Measurements from ENCODE around the gene EPHA2.

EPHA2 gene

DNA sequence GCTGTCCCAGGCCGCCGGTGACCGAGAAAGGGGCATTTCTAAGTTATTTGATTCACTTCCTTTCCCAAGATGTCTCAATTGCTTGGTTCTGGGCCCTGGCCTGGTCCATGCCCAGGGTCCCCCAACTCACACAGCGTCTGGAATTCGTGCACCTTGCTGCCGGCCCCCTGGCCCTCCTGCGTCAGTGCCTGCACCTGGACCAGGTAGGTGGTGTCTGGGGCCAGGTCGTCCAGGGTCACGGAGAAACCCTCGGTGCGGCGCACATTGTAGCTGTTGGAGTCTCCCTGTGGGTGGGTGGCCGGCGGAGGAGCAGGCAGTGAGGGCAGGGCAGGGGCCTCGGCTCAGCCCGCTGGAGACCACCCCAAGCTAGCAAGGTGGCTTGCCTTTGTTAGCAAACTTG, 21.0 kb downstream of the EPHA2 start:
- DNase-seq (ENCODE audit: low read depth in 3 of 3), result no peak

GRCh38 chr1:16134066-16134801, 21.6 kb downstream of the EPHA2 start:
- no peak for DNase-seq (ENCODE audit: low read depth in 3 of 3)

DNA sequence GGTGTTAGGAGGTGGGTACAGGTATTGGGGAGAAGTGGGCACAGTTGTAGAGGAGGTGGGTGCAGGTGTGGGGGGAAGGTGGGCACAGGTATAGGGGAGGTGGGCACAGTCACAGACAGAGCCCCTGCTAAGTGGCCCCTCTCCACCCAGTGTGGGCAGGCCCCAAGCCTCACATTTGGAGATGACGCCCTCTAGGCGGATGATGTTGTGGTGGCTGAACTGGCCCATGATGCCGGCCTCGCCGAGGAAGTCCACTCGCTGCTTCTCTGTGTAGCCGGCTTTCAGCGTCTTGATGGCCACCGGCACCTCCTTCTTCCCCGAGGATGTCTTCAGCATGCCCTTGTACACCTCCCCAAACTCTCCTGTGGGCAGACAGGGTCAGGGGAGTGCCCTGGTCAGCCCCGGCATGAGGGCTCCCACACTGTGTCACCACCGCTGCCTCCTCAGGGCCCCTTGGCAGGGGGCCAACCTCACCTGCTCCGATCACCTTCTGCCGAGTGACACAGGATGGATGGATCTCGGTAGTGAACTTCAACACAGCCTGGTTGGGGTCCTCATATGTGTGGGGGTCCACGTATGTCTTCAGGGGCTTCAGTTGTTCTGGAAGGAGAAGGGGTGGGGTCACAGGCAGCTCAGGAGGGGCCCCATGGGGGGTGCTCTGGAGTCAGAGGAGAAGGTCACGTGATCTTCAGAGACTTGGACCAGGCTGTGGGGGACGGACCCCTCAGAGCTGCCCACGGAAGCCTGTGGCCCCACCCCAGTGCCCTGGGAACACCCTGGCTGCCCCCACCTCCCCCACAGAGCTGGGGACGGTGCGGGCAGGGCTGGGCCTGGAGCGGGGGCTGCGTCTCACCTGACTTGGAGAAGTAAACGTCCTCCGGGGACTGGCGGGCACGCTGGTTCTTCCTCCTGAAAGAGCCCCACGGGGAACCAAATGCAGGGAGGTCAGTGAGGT, 22.6 kb downstream of the EPHA2 start:
- no peak for DNase-seq (ENCODE audit: low read depth in 3 of 3)

DNA sequence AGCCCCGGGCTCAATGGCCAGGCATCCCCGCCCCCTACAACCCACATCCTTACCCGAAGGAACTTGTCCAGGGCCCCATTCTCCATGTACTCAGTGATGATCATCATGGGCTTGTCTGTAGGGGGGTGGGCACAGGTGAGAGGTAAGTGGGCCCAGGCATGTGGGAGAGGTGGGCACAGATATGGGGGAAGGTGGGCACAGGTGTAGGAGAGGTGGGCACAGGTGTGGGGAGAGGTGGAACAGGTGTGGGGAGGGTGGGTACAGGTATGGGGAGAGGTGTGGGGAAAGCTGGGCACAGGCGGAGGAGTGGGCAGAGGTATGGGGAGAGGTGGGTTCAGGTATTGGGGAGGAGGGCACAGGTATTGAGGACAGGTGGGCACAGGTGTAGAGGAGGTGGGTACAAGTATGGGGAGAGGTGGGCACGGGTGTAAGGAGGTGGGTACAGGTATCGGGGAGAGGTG, 23.5 kb downstream of the EPHA2 start:
- DNase-seq (ENCODE audit: low read depth in 3 of 3), result no peak

- no peak for DNase-seq (ENCODE audit: low read depth in 3 of 3)
Measured at GRCh38 chr1:16131636-16132324, 24.1 kb downstream of the EPHA2 start.

GRCh38 chr1:16130827-16131226, 25.0 kb downstream of the EPHA2 start:
- no peak for DNase-seq (ENCODE audit: low read depth in 3 of 3)

DNA sequence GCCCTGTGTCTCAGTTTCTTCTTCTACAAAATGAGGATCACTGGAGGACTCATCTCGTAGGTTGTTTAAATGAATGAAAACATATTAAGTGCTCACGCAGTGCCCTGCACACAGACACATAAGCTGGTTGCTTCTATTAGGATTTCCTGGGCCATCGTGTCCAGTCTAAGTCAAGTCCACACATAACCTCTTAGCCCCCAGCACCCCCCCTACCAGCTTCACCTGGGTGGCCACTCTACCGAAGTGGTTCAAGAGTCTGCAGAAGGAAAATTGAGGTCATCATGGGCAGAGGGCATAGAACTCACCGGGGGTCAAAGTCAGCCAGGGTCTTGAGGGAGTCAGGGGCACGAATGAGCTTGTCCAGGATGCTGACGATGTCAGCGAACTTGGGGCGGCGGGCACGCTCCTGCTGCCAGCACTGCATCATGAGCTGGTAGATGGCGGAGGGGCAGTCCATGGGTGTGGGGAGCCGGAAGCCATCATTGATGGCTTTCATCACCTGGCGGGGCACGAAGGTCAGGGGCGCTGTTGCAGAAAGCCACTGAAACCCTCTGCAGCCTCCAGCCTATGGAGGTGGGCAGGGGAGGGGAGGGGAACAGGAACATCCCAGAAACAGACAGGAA, 25.8 kb downstream of the EPHA2 start:
- DNase-seq (ENCODE audit: low read depth in 3 of 3), result no peak

- DNase-seq (ENCODE audit: low read depth in 3 of 3), result no peak
Measured at GRCh38 chr1:16129316-16129715, 26.6 kb downstream of the EPHA2 start.

GRCh38 chr1:16128338-16128741, 27.5 kb downstream of the EPHA2 start:
- no peak for DNase-seq (ENCODE audit: low read depth in 3 of 3)

DNA sequence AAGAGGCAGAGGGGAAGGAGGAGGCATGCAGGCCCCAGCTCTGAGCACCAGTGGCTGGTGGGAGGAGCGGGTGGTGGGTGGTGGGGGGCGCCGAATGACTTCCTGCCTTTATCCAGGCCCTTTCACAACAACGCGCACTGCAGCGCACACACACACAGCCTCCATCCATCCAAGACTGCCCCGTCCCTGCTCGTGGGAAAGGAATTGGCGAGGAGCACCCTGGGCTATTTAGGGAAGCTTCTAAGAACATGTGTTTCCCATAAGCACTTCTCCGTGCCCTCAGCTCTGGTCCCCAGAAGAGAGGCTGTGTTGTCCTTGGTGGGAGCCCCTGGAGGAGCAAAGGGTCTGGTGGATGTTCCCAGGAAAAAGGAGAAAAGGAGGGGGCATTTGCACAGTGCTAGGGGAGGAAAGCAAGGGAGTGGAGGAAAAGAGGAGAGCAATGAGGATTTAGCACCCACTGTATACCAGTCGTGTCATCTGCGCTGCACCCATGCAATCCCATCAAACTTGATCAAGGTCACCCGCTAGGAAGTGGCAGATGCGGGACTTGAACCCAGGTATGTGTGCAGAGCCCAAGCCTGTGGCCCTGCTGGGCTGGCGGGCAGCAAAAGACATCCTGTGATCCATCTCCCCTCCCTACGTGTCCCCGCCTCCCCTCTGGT, 28.1 kb downstream of the EPHA2 start:
- DNase-seq (ENCODE audit: low read depth in 3 of 3), result no peak

DNA sequence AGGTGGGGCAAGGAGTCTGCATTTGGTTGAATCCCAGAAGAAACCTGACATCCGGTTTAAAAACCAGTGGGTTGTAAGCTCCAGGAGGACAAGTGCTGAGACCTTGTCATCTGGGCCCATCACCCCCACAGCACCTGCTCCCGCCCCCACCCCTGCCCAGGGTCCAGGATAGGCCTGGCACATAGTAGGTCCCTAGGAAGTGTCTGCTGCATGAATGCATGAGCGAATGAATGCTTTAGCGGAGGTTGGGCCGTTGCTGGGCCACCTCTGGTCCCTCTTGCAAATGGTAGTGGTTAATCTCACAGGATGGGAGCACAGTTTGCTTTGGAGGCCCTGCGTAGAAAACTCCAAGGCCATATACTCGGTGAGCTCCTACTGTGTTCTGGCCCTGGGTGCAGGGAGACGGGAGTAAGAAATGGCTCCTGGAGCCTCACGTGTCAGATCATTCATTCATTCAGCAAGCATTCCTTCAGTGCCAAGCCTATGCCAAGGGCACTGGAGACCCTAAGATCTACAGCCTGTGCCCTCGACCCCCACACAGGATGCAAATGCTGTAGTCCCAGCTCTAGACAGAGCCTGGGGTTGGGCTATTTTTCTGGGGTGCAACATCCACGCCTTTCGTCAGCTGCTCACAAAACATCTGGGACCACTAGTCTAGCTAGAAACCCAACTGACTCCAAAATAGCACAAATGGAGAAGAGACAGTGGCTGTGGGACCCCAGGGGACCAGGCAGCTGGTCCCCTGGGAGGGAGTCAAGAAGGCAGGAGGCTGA, 28.9 kb downstream of the EPHA2 start:
- DNase-seq (ENCODE audit: low read depth in 3 of 3), result no peak

DNA sequence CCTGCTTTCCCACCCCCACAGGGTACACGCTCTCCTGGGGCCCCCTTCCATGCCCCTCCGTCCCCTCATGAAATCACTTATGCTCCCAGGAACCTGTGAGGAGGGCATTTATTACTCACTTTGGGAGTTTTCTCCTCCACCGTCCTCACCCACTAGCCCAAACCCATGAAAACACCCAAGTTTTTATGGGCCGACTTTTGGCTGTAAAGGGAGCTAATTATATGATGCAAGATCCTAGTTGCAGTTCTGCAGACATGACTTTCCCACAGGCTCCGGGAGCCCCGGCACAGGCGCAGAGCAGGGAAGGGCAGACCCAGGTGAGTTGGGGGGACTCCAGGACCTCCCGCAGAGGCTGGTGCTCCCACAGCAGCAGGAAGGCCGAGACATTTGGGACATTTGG, 29.7 kb downstream of the EPHA2 start:
- DNase-seq (ENCODE audit: low read depth in 3 of 3), result no peak

GRCh38 chr1:16125483-16125882, 30.4 kb downstream of the EPHA2 start:
- no peak for DNase-seq (ENCODE audit: low read depth in 3 of 3)

GRCh38 chr1:16125088-16125470, 30.8 kb downstream of the EPHA2 start:
- no peak for DNase-seq (ENCODE audit: low read depth in 3 of 3)

DNA sequence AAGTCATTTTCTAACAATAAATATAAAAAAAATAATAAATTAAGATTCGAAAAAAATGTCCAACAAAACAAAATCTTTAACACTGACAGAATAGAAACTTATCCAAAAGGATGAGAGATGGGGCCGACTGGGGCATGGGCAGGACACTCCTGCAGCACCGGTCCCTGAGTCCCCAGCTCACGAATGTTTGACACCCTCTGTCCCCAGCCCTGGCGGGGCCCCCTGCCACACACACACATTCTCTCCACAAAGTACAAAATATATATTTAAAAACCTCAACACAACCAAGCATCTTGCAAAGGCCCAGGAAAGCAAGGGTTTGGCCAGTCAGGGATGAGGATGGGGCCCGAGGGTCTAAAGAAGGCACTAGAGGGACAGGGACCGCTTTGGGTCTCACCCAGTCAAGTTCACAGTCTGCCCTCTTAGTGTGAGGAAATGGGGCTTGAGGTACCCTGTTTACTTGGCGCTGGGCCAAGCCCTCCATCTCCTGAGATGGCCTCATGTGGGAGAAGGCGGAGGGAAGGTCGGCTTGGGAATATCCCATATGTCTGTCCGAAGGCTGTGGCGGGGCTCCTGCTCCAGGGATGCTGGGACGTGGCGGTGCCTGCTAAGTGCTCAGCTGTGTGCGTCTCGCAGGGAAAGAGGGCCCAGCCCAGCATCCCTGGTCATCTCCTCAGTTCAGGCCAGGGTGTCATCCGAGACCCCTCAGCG, 31.3 kb downstream of the EPHA2 start:
- DNase-seq (ENCODE audit: low read depth in 3 of 3), result no peak

- peak; percentile 31 to 32 (median 31) for DNase-seq (ENCODE audit: low read depth in 3 of 3)
Measured at GRCh38 chr1:16122916-16123315, 33.0 kb downstream of the EPHA2 start.

- DNase-seq (ENCODE audit: low read depth in 3 of 3), result no peak
Measured at GRCh38 chr1:16122350-16122881, 33.5 kb downstream of the EPHA2 start.

GRCh38 chr1:16120940-16121410, 34.9 kb downstream of the EPHA2 start:
- no peak for DNase-seq (ENCODE audit: low read depth in 3 of 3)

- DNase-seq (ENCODE audit: low read depth in 3 of 3), result no peak
Measured at GRCh38 chr1:16120407-16120806, 35.5 kb downstream of the EPHA2 start.

Data from stimulated activated CD4-positive, alpha-beta T cell treated with anti-CD3 and anti-CD28 coated beads, TNF-alpha, amount 100 ng/mL, for 48 hours (primary cell).